Suprapubic skin (tissue), 3 donors: ENCODE data around the gene C16orf96.

Experiments used
- CTCF ChIP-seq, 2 donors: fragments of 200-600 bp in 1 of 2; fragments of 450-650 bp in 1 of 2; sonication (generic) in 1 of 2; IDR thresholded peaks; one replicate each; pipeline ENCODE4 v1.5.1; 2016 to 2019; ENCODE audit warnings: antibody characterized with exemption in 2 of 2, mild to moderate bottlenecking in 1 of 2, moderate library complexity in 1 of 2
- POLR2A ChIP-seq, 2 donors: fragments of 450-650 bp; IDR thresholded peaks; one replicate each; pipeline ENCODE4 v1.6.1; 2017; ENCODE audit warnings: antibody characterized with exemption in 2 of 2, mild to moderate bottlenecking in 2 of 2, moderate library complexity in 2 of 2

GRCh38 chr16:4616047-4616811 lies 60.1 kb downstream of the C16orf96 start:
- TF ChIP-seq CTCF (IDR thresholded peaks at IDR 0.05) = peak in 1 of 2 donors; percentile 28
- no peak for TF ChIP-seq POLR2A (IDR thresholded peaks at IDR 0.05)
